GM12872 (cell line): ENCODE results near the gene STAG1.

Experiments used
- TF ChIP-seq, protein P1 (sequence below): IDR thresholded peaks from 3 replicates; pipeline ENCODE4 v1.5.1; 2011; ENCODE audit warnings: low read depth, mild to moderate bottlenecking, low read length, moderate library complexity; ENCODE audit not compliant: insufficient read depth

The STAG1 gene

DNA sequence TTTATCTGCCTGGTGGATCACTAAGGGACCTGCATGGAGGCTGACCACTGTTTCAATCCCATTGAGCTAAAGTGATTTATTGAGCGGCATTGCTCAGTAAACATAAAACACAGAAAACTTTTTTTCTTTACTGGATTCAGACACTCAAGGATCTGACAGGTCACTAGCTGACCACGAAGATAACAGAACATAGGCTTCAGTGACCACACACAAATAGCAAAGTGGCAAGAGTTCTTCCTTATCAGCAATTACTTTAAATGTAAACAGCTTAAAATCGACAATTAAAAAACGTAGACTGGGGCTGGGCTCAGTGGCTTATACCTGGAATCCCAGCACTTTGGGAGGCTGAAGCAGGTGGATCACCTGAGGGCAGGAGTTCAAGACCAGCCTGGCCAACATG lies 48.7 kb downstream of the STAG1 start:
- TF ChIP-seq, protein P1, sequence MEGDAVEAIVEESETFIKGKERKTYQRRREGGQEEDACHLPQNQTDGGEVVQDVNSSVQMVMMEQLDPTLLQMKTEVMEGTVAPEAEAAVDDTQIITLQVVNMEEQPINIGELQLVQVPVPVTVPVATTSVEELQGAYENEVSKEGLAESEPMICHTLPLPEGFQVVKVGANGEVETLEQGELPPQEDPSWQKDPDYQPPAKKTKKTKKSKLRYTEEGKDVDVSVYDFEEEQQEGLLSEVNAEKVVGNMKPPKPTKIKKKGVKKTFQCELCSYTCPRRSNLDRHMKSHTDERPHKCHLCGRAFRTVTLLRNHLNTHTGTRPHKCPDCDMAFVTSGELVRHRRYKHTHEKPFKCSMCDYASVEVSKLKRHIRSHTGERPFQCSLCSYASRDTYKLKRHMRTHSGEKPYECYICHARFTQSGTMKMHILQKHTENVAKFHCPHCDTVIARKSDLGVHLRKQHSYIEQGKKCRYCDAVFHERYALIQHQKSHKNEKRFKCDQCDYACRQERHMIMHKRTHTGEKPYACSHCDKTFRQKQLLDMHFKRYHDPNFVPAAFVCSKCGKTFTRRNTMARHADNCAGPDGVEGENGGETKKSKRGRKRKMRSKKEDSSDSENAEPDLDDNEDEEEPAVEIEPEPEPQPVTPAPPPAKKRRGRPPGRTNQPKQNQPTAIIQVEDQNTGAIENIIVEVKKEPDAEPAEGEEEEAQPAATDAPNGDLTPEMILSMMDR = no peak

DNA sequence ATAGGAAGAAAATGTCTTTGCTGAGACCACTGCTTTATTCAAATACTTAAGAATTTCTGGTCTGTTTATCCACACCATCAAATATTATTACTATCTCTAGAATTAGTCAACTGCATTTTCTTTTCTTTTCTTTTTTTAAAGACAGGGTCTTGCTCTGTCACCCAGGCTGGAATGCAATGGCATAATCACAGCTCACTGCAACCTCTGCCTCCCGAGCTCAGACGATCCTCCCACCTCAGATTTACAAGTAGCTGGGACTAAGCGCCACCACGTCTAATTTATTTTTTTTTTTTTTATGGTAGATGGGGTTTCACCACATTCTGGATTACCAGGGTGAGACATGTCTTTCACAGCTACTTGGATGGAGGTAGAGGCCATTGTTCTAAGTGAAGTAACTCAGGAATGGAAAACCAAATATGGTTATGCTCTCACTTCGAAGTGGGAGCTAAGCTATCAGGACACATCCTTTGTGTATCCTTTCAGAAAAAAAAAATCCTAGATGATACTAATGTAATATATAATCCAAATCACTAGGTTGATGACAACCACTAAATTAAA lies 52.8 kb downstream of the STAG1 start:
- TF ChIP-seq, protein P1 = no peak

DNA sequence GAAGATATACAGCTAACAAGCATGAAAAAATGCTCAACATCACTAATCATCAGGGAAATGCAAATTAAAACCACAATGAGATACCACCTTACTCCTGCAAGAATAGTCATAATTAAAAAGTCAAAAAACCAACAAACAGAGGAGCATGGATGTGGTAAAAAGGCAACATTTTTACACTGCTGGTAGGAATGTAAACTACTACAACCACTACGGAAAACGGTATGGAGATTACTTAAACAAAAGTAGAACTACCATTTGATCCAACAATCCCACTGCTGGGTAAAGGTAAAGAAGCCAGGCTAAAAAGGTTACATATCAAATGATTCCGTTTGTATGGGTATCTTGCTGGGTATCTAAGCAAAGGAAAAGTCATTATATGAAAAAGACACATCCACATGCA lies 53.8 kb downstream of the STAG1 start:
- TF ChIP-seq, protein P1 = no peak

DNA sequence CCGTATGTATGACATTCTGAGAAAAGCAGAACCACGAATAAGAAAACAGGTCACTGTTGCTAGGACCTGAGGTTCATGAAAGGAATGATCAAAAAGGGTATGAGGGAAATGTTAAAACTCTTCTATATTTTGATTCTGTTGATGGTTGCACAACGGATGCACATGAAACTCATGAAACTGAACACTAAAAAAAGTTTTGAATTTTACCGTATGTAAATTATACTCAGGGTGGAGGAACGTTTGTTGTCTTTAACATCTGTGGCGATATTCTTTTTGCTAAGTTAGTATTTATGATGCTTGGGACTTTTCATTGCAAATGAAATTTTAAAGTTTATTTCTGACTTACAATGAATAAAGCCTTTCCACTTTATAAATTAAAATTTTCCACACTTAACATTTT lies 55.4 kb downstream of the STAG1 start:
- TF ChIP-seq, protein P1 = no peak

DNA sequence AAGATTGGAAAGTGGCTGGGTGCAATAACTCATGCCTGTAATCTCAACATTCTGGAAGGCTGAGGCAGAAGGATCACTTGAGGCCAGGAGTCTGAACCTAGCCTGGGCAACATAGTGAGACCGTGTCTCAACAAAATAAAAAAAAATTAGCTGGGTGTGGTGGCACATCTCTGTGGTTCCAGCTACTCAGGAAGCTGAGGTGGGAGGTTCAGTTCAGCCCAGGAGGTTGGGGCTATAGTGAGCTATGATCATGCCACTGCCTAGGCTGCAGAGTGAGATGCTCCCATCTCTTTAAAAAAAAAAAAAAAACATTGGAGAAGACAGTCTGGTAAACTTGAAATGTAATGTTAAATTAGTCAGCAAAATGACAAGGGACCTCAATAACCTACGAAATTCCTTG lies 57.9 kb downstream of the STAG1 start:
- TF ChIP-seq, protein P1 = no peak

DNA sequence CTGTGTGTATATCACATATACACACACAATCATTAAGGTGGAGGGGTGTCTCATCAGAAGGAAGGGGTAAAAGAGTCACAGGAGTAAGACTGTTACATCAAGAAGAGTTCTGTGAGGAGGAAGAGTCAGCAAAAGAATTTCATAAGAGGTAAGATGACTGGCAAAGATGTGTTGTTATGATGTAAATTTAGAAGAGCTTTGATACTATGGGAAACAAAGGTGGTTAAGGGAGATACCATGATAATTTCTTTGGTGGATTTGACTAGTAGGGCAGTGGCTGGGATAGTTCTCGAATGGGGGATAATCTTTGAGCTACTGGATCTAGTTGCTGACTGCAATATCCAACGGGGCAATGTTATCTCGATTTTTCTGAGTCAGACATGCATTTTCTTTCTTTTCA lies 61.6 kb downstream of the STAG1 start:
- TF ChIP-seq, protein P1 = no peak

DNA sequence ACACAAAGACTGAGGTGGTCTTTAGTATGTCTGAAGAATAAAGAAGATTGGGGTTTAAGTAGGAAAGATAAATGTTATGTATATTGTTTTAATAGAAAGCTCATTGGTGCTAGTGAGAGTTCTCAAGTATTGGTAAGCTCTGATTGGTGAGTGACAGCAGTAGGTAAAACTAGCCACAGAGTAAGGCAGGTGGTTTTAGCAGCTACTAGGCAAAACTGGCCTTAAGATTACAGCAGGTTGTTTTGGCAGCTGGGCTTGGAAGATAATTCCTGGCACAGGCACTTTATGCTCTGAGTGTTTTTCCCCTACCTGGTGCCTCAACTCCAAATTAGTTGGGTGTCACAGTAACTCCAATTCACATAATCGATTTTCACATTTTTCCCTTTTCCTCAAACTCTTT lies 66.3 kb downstream of the STAG1 start:
- TF ChIP-seq, protein P1 = no peak
